Smooth muscle cell of trachea (primary cell): ENCODE measurements around the gene ABCB9. TPM values are rescaled to one million over a fixed set of nuclear protein-coding genes. Genes with fewer than 3 reads are reported as not detected.

ENCODE experiments used
- total RNA-seq: library from RNA; depleted of rRNA; stranded (reverse); fragments of >200 nt; gene quantifications from 2 replicates; pipeline ENCODE4 v1.2.1, GENCODE V29; 2014

The ABCB9 gene
- 13.2 and 16.7 TPM in 2 replicates for total RNA-seq

DNA sequence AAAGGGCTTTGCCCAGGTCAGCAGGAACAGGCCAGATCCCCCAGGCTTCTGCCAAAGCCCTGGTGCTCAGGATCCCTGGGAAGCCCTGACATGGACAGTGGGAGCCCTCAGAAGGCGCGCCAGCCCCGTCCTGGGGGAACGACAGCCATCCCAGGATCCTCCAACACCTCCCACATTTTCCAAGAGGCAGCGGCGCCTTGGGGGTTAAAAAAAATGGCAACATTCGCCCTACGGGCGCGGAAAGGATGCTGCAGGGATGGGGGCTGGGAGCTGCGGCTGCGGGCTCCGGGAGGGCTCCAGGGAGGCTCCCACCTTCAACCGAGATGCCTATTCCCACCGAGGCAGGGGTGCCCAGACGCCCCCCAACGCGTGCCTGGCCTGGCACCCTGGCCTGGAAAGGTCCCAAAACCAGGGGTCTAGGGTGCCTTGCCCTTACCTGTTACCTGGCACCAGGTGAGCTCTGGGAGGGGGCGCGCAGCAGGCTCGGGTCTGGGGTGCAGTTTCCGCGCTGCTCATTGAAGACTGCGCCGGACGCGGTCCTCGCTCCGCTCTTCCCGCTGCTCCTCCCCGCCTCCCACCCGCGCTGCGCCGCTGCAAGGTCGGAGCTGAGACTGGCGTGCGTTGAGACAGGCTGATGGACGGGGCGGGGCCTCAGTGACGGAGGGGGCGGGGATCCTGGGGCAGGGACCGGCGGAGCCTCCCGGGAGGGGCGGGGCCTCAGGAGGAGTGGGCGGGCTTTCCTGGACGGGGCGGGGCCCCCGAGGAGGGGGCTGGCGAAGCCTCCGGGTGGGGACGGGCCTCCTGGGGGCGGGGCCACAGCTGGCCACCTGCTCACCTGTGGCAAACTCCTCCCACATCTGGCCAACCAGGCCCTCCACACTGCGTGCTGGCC lies at the start of gene ABCB9:
ABCB9 (minus strand) TSS at position 613 of the 892 bp plus-strand sequence. CDS start 6,228 bp downstream, outside the sequence.

DNA sequence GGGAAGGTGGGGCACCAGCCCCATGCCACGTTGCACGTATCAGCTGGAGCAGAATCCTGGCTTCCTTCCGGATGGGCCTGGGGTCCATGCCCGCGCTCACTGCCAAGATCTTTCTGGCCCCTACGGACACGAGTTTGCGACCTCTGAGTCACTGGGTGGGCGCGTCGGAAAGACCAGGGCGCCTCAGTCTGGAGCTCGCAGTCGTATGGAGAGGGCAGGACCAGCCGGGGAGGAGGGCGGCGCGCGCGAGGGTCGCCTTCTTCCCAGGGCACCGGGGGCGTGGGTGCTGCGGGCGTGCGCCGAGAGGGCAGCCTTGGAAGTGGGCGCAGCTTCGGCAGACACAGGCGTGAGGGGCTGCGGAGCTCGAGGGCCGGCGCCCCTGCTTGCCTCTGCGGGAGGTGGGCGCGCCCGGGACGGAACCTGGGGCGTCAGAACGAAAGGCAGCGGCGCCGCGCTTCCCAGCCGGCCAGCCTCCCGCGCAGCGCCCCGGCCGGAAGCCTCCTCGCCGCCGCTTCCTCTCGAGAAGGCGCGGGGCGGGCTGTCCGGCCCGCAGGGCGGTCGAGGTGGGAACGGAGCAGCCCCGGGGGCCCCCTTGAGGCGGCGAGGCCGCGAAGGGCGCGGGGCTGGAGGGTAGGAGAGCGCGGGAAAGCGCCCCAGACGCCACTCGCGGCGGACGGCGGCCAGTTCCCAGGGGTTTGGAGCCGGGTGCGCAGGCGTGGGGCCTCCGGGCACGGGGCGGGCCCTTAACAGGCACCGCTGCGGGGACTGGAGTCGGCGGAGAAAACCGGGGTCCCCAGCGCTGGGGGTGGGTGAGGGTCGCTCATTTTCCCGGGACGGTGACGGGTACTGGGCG lies 14.1 kb upstream of the ABCB9 start, which contains the start of gene ARL6IP4:
ARL6IP4 (plus strand) TSS at position 499 of the 853 bp plus-strand sequence. CDS start 459 bp downstream, outside the sequence.

DNA sequence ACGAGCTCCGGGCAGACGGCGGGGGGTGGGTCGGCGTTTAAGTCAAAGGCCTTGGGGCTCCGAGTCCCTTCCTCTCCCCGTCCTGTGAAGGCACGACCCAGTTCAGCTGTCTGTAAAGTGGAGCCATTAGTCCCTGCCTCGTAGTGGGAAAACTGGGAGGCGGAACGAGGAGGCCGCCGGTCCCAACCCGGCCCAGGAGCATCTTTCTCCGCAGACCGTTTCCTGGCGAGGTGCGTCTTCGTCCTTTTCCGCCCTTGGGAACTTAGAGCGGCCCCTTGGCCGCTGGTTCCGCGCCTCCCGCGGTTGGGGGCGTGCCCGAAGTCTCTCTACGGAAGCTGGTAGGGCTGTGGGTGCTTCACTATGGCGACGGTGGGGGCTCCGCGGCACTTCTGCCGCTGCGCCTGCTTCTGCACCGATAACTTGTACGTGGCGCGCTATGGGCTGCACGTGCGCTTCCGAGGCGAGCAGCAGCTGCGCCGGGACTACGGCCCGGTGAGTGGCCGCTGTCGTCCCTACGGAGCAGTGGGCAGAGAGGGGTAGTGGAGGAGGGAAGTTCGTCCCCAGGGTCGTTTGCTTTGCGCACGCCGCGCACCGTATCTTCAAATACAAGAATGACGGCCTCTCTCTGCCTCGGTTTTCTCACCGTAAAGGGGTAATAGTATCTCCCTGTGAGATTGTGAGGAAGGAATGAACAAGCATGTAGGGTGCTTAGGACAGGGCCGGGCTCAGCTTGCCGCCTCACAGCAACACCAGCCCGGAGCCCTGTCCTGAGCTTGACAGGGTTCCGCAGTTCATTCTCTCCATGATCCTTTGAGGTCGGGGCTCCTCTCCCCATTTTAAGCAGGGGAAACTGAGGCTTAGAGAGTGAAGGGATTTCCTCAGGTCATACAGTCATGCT lies 8.9 kb upstream of the ABCB9 start, which contains the start of gene OGFOD2:
OGFOD2 (plus strand) TSS at position 353 of the 898 bp plus-strand sequence; CDS start at position 361, 8 bp downstream.

DNA sequence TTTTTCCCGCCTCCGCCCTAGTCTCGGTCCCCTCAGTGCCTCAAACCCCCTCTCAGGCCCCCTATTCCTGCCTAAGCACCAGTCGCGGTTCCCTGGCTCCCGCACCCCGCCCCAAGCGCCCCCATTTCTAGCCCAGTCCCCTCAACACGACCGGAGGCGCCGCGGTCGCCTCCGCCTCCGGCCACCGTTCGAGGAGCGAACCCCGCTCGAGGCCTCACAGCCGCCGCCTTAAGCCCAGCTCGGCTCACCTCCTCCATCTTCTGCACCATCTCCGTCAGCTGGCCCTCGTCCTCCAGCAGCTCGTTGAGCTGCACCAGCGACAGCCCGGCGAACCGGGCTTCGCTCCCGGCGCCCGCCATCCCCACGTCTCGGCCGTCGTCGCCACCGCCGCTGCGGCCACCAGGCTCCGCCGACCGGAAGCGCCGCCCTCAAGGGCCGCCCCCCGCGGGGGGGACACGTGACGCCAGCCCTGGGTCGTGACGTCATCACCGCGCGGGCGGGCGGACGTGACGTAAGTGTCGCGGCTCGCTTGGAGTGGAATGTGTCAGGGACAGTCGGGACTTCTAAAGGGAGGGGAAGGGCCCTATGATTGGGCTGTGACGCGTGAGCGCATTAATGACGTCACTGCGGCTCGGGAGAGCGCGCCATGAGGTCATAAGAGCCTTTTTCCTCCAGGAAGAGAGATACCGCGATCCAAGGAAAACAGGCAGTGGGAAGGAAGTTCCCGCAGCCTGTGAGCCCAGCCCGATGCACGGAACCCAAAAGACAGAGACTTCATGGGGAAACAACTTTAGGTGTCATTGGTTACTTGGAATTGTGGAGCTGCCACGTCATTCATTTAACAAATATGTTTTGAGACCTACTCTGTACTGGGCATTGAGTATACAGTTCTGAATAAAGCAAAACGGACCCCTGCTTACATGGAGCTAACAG lies 70.3 kb downstream of the ABCB9 start, which contains the start of gene VPS37B:
VPS37B (minus strand) TSS at position 421 of the 933 bp plus-strand sequence; CDS start at position 359, 62 bp downstream.

Other genes starting within 250 kb of the ABCB9 start
- gene HCAR3, start 249.7 kb downstream of the ABCB9 start, total RNA-seq = not detected in 2 replicates
- 0.50 and 0.87 TPM in 2 replicates for gene HCAR1, start 235.6 kb downstream of the ABCB9 start, total RNA-seq
- gene DENR, start 213.6 kb downstream of the ABCB9 start, total RNA-seq = 32.7 and 41.2 TPM in 2 replicates
- 0.44 and 1.2 TPM in 2 replicates for gene CCDC62, start 191.9 kb downstream of the ABCB9 start, total RNA-seq
- gene HIP1R, start 131.0 kb downstream of the ABCB9 start, total RNA-seq = 21.4 and 25.1 TPM in 2 replicates
- 18.6 and 20.8 TPM in 2 replicates for gene VPS37B, start 70.3 kb downstream of the ABCB9 start, total RNA-seq
- 12.1 and 14.5 TPM in 2 replicates for gene OGFOD2, start 8.8 kb upstream of the ABCB9 start, total RNA-seq
- gene ARL6IP4, start 14.2 kb upstream of the ABCB9 start, total RNA-seq = 137 and 226 TPM in 2 replicates
- gene PITPNM2, start 184.6 kb upstream of the ABCB9 start, total RNA-seq = 16.3 and 16.5 TPM in 2 replicates